Parathyroid adenoma (tissue), 2 donors: ENCODE measurements around the gene ADSS1.

Experiments used
- H2AFZ ChIP-seq: fragments of 300-600 bp; sonication (generic); one replicate; pipeline ENCODE4 v1.7.0; 2017; ENCODE audit warnings: antibody characterized with exemption, mild to moderate bottlenecking
- H3K27ac ChIP-seq: fragments of 300-600 bp; sonication (generic); one replicate; pipeline ENCODE4 v1.7.0; 2017
- H3K27me3 ChIP-seq: fragments of 300-600 bp; sonication (generic); one replicate; pipeline ENCODE4 v1.7.0; 2017; ENCODE audit warnings: low read length; ENCODE audit not compliant: control insufficient read depth, insufficient read depth
- H3K36me3 ChIP-seq: fragments of 300-600 bp; sonication (generic); one replicate; pipeline ENCODE4 v1.7.0; 2017; ENCODE audit warnings: low read length; ENCODE audit not compliant: control insufficient read depth, insufficient read depth
- H3K4me1 ChIP-seq: fragments of 300-600 bp; sonication (generic); one replicate; pipeline ENCODE4 v1.7.0; 2017; ENCODE audit warnings: control low read depth
- H3K4me2 ChIP-seq: fragments of 300-600 bp; sonication (generic); one replicate; pipeline ENCODE4 v1.7.0; 2017; ENCODE audit warnings: low read length
- H3K4me3 ChIP-seq: fragments of 300-600 bp; sonication (generic); one replicate; pipeline ENCODE4 v1.7.0; 2017; ENCODE audit warnings: low read depth, low read length
- H3K79me2 ChIP-seq: fragments of 300-600 bp; sonication (generic); one replicate; pipeline ENCODE4 v1.7.0; 2017; ENCODE audit warnings: control low read depth
- H3K9ac ChIP-seq: fragments of 300-600 bp; sonication (generic); one replicate; pipeline ENCODE4 v1.7.0; 2017; ENCODE audit warnings: mild to moderate bottlenecking
- H3K9me3 ChIP-seq: fragments of 300-600 bp; sonication (generic); one replicate; pipeline ENCODE4 v1.7.0; 2017; ENCODE audit warnings: low read length; ENCODE audit not compliant: control insufficient read depth
- CTCF ChIP-seq: fragments of 300-600 bp; sonication (generic); IDR thresholded peaks from one replicate; pipeline ENCODE4 v1.7.0; 2017; ENCODE audit warnings: antibody characterized with exemption, mild to moderate bottlenecking
- donor health status: primary hyperparathyroidism.

ADSS1 gene

GRCh38 chr14:104702673-104703072 is 21.4 kb upstream of the ADSS1 start:
- TF ChIP-seq CTCF: no peak
- no peak overlapping the region for H2AFZ ChIP-seq
- H3K4me3 ChIP-seq: no peak overlapping the region
- H3K4me2 ChIP-seq: no peak overlapping the region
- H3K79me2 ChIP-seq: no peaks in the 10 kb centered on the region
- no peak overlapping the region for H3K9ac ChIP-seq
- H3K36me3 ChIP-seq: no peaks in the 10 kb centered on the region
- no peak overlapping the region for H3K27ac ChIP-seq
- no peaks in the 10 kb centered on the region for H3K9me3 ChIP-seq
- H3K4me1 ChIP-seq: no peaks in the 10 kb centered on the region
- no peaks in the 10 kb centered on the region for H3K27me3 ChIP-seq

DNA sequence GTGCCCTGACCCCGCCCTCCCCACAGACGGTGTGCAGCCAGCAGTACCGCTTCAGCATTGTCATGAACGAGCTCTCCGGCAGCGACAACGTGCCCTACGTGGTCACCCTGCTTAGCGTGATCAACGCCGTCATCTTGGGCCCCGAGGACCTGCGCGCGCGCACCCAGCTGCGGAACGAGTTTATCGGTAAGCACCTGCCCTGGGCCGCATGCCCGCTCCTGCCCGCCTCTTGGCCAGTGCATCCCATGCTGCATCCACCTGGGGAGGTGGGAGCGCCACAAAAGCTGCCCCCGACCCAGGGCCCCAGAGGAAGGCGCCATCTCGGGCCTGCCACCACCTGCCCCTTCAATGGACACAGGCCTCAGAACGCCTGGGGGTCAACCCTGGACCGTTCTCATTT is 20.8 kb upstream of the ADSS1 start:
- Histone ChIP-seq H3K9me3 (no peaks in the 10 kb centered on the region), H3K4me2 (no peak overlapping the region), H2AFZ (no peak overlapping the region), H3K36me3 (no peaks in the 10 kb centered on the region), H3K9ac (no peak overlapping the region), H3K79me2 (no peaks in the 10 kb centered on the region), H3K27ac (no peak overlapping the region), H3K4me3 (no peak overlapping the region), H3K4me1 (no peaks in the 10 kb centered on the region), H3K27me3 (no peaks in the 10 kb centered on the region)
- no peak for TF ChIP-seq CTCF

DNA sequence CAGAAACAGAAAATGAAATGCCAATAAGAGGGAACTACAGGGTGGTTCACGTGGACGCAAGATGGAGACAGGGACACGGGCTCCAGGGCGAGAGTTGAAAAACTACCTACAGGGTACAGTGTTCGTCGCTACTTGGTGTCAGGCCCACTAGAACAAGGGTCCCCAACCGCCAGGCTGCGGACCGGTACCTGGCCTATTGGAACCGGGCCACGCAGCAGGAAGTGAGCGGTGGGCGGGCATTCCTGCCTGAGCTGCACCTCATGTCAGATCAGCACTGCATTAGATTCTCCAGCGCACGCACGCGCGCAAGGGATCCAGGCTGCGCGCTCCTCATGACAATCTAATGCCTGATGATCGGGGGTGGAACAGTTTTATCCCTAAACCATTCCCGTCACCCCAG is 19.8 kb upstream of the ADSS1 start:
- no peaks in the 10 kb centered on the region for H3K4me1 ChIP-seq
- no peak overlapping the region for H3K27ac ChIP-seq
- no peak overlapping the region for H3K4me2 ChIP-seq

GRCh38 chr14:104705340-104706047 is 18.5 kb upstream of the ADSS1 start:
- Histone ChIP-seq H3K4me3 (no peak overlapping the region), H3K4me1 (no peaks in the 10 kb centered on the region), H3K4me2 (no peak overlapping the region), H3K9me3 (no peaks in the 10 kb centered on the region), H3K9ac (no peak overlapping the region), H3K79me2 (no peaks in the 10 kb centered on the region), H3K36me3 (no peaks in the 10 kb centered on the region), H3K27ac (no peak overlapping the region), H3K27me3 (no peaks in the 10 kb centered on the region), H2AFZ (no peak overlapping the region)
- no peak for TF ChIP-seq CTCF

More for the DNA sequence above, 19.8 kb upstream of the ADSS1 start:
- Histone ChIP-seq H2AFZ (no peak overlapping the region), H3K4me3 (no peak overlapping the region), H3K79me2 (no peaks in the 10 kb centered on the region), H3K27me3 (no peaks in the 10 kb centered on the region), H3K9ac (no peak overlapping the region), H3K36me3 (no peaks in the 10 kb centered on the region), H3K9me3 (no peaks in the 10 kb centered on the region)
- TF ChIP-seq CTCF: no peak
